Thyroid gland (tissue), 4 donors: ENCODE measurements around the gene IRF2. TPM values are rescaled to one million over a fixed set of nuclear protein-coding genes. Genes with fewer than 3 reads are reported as not detected.

Experiments used
- DNase-seq, 2 donors: peaks; one replicate each; pipeline ENCODE4 v3.0.0-alpha.2; 2019
- H3K27ac ChIP-seq, 3 donors: fragments of 200-600 bp; sonication (generic); 1 replicate in 2 of 3; 2 replicates in 1 of 3; pipeline ENCODE4 v1.5.1; 2016 to 2019; ENCODE audit warnings: mild to moderate bottlenecking in 1 of 3, moderate library complexity in 1 of 3
- H3K27me3 ChIP-seq: fragments of 200-600 bp; sonication (generic); one replicate; pipeline ENCODE4 v1.5.1; 2019
- H3K36me3 ChIP-seq, 2 donors: fragments of 200-600 bp; sonication (generic); one replicate each; pipeline ENCODE4 v1.5.1; 2016 to 2019
- H3K4me1 ChIP-seq, 2 donors: fragments of 200-600 bp; sonication (generic); one replicate each; pipeline ENCODE4 v1.5.1; 2017 to 2019
- H3K4me3 ChIP-seq, 3 donors: fragments of 200-600 bp; sonication (generic); replicated peaks in 1 of 3; 1 replicate in 2 of 3; 2 replicates in 1 of 3; pipeline ENCODE4 v1.5.1; 2016; ENCODE audit warnings: mild to moderate bottlenecking in 1 of 3
- H3K9me3 ChIP-seq: fragments of 200-600 bp; sonication (generic); one replicate; pipeline ENCODE4 v1.5.1; 2017
- CTCF ChIP-seq, 6 experiments: fragments of 200-600 bp in 3 of 6; fragments of 450-650 bp in 3 of 6; sonication (generic) in 3 of 6; IDR thresholded peaks; one replicate each; pipeline ENCODE4 v1.5.1; 2016 to 2019; ENCODE audit warnings: antibody characterized with exemption in 6 of 6, mild to moderate bottlenecking in 2 of 6, inconsistent platforms in 1 of 6, moderate library complexity in 1 of 6
- POLR2A ChIP-seq, 2 donors: fragments of 450-650 bp; IDR thresholded peaks; one replicate each; pipeline ENCODE4 v1.6.1; 2017; ENCODE audit warnings: antibody characterized with exemption in 2 of 2, mild to moderate bottlenecking in 2 of 2, moderate library complexity in 1 of 2
- WGBS, 2 donors: methylation state at CpG; one replicate each; pipeline ENCODE4 v1.1.5; 2017; 5-methylcytosine and 5-hydroxymethylcytosine counted together
- intact Hi-C: fragments of 100-400 bp; cut with DNase I; formaldehyde crosslinking; loops from one replicate; pipeline ENCODE4 v1.15.1; 2023
- total RNA-seq, 4 donors: library from RNA; depleted of rRNA; stranded (reverse); fragments of >200 nt; gene quantifications; one replicate each; pipeline ENCODE4 v1.2.3, GENCODE V29; 2016

The IRF2 gene
- total RNA-seq, 4 donors from 2014 or later = 24.7 to 39.8 (median 34.5) TPM

- intact Hi-C loops = no loop called here
- no peaks in the 10 kb centered on the region for H3K9me3 ChIP-seq
- no peaks in the 10 kb centered on the region for H3K27me3 ChIP-seq
- H3K27ac ChIP-seq = no peak overlapping the region
- no peak for DNase-seq
- 83 to 88% methylated on average over 12 of the region's 12 CpGs for WGBS, 2 donors
- TF ChIP-seq POLR2A (IDR thresholded peaks at IDR 0.05) (no peak), CTCF (IDR thresholded peaks at IDR 0.05) (no peak)
- H3K4me1 ChIP-seq = no peaks in the 10 kb centered on the region
- no peaks in the 10 kb centered on the region for H3K36me3 ChIP-seq
- H3K4me3 ChIP-seq = no peak overlapping the region
These were observed 103.0 kb downstream of the IRF2 start for GRCh38 chr4:184371390-184371787.

- H3K9me3 ChIP-seq = no peaks in the 10 kb centered on the region
- no peak for DNase-seq
- intact Hi-C loops = no loop called here
- no peaks in the 10 kb centered on the region for H3K4me1 ChIP-seq
- H3K36me3 ChIP-seq = no peaks in the 10 kb centered on the region
- 81 to 86% methylated on average over 8 of the region's 8 CpGs for WGBS, 2 donors
- no peak overlapping the region for H3K4me3 ChIP-seq
- TF ChIP-seq CTCF (IDR thresholded peaks at IDR 0.05) = no peak
- TF ChIP-seq POLR2A (IDR thresholded peaks at IDR 0.05) = no peak
- H3K27ac ChIP-seq = no peak overlapping the region
- H3K27me3 ChIP-seq = no peaks in the 10 kb centered on the region
These were observed 103.5 kb downstream of the IRF2 start for GRCh38 chr4:184370711-184371389.

- H3K36me3 ChIP-seq = no peaks in the 10 kb centered on the region
- WGBS, 2 donors = 94 to 98% methylated on average over 3 of the region's 3 CpGs
- no peaks in the 10 kb centered on the region for H3K27me3 ChIP-seq
- intact Hi-C loops = no loop called here
- DNase-seq = no peak
- no peaks in the 10 kb centered on the region for H3K4me1 ChIP-seq
- H3K9me3 ChIP-seq = no peaks in the 10 kb centered on the region
- H3K27ac ChIP-seq = no peak overlapping the region
- TF ChIP-seq POLR2A (IDR thresholded peaks at IDR 0.05) (no peak), CTCF (IDR thresholded peaks at IDR 0.05) (no peak)
- no peak overlapping the region for H3K4me3 ChIP-seq
These were observed 104.5 kb downstream of the IRF2 start for GRCh38 chr4:184369871-184370270.

GRCh38 chr4:184368731-184369130 lies 105.6 kb downstream of the IRF2 start:
- H3K27ac ChIP-seq = no peak overlapping the region
- DNase-seq = no peak

More at GRCh38 chr4:184368731-184369130, 105.6 kb downstream of the IRF2 start:
- intact Hi-C loops = no loop called here
- TF ChIP-seq CTCF (IDR thresholded peaks at IDR 0.05) (no peak), POLR2A (IDR thresholded peaks at IDR 0.05) (no peak)
- H3K4me3 ChIP-seq = no peak overlapping the region
- H3K9me3 ChIP-seq = no peaks in the 10 kb centered on the region
- no peaks in the 10 kb centered on the region for H3K36me3 ChIP-seq
- H3K4me1 ChIP-seq = no peaks in the 10 kb centered on the region
- no peaks in the 10 kb centered on the region for H3K27me3 ChIP-seq
